HG03432 (cell line): ENCODE results near the gene NDST1.

Source experiments
- ATAC-seq: cut with Tn5 transposase; IDR thresholded peaks from one replicate; pipeline ENCODE4 v1.9.1; 2021; ENCODE audit warnings: mild to moderate bottlenecking, moderate library complexity; ENCODE audit not compliant: unreplicated experiment

The NDST1 gene

DNA sequence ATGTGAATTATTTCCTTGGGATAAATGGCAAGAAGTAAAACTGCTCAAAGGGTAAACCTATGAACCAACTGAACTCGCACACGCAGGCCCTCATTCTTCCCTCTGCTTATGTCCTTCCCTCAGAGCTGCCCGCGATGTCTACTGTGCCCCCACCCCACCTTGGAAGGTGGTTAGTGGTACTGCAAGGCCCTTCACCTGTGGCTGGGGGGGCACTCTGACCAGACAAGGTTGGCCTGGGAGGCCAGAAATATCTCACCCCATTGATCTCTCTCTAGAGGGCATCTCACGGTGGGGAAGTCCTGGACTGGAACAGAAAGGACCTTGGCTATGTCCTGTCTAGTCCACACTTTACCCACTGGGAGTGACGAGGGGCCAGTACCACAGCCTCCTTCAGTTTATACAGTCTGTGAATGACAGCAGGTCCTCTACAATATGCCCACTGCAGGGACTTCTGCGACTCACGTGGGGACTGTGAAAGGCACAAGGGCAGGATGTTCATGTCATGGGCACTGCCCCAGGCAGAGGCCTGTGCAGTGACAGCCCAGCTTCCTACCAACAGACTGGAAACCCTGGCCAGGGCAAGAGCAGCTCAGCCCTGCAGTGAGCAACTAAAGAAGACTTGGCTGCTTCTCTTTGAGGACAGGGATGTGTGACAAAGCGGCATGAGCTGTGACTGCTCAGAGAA, 75.8 kb downstream of the NDST1 start:
- no peak for ATAC-seq

DNA sequence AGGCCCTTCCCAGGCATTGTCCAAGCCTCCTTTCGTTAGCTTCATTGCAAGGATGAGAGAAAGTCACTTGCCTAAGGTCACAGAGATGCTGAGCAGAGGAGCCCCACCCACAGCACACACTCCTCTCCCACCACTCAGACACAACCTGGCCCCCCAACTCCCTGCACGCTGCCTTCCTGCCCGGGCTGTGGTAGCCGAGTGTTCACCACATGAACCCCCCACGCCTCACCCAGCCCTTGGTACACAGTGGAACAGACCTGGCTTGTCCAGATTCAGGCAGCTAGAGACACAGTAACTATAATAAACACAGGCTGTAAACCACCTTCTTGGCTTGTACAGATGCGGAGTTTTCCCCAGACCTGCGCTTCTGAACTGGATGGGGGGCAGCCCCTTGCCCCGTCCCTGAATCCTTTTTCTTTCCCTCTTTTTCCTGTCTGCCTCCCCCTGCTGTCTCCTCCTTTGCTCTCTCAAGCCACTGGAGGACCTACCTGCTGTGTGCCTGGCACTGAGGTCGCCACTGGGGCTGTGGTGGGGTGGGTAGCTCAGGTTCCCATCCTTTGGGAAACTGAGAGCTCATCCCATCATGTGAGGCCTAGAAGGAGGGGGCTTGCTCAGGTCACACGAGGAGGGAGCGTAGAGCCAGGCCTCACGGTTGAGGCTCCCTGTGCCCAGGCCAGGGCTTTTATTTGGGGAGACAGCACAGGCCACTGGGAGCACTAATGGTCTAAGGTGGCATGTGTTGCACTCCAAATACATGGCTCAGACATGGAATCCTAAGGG, 76.8 kb downstream of the NDST1 start:
- ATAC-seq = no peak

DNA sequence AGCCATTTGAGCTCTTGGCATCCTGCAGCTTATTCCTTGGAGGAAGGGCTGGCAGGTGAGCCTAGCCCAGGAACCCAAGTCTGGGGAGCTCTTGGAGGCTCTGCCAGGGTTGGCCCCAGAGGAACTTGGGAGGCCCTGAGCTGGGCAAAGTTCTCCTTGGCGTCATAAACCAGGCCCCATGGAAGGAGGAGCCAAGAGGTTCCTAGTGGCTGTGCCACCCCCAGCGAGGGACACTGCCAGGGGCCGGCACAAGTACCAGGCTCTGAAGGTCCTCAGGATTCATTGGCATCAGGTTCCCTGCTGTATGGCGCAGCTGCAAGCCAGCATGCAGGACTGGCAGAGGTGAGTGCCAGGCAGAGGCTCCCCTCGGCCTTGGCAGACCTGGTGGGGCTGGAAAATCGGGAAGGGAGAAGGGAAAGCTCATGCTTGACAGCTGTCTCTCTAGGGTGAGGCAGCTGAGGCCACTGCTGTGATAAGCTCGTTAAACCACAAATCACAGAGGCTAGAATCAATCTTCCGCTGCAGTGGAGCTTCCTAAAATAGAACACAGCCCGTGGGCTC, 77.9 kb downstream of the NDST1 start:
- ATAC-seq = no peak

DNA sequence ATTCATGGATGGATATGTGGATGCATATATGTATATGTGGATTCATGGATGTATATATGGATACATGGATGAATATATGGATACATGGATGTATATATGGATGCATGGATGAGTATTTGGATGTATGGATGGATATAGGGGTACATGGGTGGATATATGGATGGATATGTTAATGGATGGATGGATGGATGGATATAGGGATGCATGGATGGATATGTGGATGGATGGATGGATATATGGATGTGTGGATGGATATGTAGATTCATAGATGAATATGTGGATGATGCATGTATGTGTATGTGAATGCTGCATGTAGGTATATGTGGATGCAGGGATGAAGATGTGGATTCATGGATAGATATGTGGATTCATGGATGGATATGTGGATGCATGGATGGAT, 79.1 kb downstream of the NDST1 start:
- ATAC-seq = no peak

DNA sequence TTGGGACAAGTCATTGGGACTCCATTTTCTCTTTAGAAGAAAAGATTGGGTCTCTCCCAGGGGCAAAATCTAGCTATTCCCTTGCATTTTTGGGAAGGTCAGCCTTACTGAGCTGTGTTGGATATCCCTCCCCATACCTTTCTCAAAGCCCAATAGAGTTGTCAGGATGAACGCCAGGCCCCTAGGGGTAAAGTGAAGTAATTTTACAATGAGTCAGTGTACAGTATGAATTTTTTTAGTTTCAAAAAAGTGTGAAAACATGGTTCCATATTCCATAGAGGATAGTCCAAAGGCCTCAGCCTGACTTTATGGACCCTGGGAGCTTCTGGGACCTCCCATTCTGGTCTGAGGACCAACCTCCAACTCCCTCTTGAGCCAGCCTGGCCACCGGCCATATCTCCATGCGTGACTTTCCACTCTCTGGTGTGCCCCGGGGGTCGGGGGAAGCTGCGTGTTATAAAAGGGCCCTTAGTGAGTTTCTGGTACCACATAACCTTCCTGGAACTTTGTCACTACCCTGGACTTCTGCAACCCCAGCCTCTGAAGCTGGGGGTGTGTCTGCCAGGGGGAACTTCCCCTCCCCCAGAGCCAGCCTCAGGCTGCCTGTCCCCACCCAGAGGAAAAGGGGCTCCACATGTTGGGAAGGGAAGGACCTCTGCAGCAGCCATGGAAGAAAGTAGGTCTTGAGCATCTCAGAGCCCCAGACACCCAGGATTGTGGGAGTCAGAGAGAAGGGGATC, 80.1 kb downstream of the NDST1 start:
- ATAC-seq = no peak

DNA sequence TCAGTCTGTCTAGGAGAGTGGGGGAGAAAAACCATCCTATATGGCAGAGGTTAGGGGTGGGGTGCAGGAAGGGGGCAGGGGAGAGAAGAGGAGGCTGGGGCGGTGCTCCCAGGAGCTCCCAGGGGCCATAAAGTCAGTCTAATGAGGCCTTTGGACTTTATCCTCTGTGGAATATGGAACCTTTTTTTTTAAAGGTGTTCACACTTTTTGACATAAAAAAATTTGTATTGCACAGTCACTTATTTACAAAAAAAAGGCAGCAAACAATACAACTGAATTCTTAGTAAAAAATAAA, 80.6 kb downstream of the NDST1 start:
- no peak for ATAC-seq

DNA sequence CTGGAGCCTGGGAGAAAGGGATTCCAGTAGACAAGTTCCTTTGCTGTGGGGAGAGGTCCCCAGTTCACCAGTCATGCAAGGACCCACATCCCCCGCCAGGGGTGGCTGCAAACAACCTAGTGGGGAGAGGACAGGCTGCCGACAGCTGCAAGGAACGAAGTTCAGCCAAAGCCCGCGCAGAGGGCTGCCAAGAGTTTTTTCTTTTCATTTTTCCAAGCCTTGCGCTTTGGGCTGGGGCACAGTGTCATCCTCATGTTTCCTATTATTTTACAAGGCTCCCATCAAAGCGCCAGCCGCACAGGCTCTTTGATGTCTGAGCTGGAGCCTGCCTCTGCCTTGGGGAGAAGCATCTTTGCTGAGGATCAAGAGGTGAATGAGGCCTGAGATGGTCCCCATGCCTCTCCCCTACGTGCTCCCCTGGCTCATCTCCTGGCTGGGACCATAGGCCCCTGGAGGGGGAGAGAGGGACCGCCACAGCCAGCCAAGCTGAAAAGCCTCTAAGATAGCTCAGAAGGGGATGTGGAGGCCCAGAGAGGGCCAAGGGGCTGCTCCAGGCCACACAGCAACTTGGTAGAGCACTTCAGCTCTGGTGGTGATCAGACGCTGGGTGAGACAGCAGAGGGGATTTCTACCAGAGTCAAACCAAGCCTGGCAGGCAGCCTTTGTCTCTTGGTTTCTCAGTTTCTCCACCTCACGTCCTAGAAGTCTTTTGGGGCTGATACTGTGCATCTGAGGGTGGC, 82.1 kb downstream of the NDST1 start:
- ATAC-seq = peak; percentile 87

DNA sequence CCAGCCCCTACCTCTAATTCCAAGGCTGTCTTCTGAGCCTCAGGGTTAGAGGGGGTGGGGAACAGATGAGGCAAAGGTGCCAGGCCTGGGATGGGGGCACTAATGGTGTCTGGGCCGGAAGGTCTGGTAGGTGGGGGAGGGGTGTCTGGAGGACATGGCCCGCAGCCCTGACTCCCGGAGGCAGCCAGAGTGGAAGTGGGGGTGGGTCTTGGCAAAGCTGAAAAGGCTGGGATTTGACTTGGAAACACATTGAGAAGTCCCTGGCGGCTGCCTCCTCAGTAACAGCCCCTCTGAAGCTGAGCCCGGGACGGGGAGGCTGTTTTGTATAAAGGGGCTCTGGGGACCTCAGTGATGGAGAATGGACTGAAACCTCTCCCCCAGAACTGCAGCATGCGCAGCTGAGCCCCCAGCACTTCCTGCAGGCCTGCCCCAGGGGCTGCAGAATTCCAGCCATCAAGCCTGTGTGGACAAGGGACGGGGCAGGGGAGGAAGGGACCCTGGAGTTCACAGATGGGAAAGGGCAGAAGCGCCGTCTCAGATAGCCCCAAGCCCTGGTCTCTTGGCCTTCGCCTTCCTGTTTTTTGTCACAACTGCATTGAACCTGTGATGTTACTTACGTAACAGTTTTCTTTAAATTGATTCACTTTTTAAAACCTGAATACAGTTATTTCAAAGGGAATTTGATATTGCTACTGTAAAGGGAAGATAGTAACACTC, 83.2 kb downstream of the NDST1 start:
- ATAC-seq = no peak

DNA sequence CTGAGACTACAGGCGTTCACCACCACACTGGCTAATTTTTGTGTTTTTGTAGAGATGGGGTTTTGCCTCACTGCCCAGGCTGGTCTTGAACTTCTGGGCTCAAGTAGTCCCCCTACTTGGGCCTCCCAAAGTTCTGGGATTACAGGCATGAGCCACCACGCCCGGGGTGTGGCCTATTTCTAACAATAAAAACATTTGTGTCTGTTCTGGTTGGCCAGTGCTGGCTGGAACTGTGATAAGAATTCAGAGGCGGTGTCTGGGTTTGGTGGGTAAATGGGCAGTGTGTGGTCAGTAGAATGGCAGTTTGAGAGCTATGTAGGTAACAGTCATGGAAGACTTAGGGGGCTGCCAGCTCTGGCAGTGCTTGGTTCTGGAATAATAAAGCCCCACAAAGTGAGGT, 85.7 kb downstream of the NDST1 start:
- ATAC-seq = no peak

DNA sequence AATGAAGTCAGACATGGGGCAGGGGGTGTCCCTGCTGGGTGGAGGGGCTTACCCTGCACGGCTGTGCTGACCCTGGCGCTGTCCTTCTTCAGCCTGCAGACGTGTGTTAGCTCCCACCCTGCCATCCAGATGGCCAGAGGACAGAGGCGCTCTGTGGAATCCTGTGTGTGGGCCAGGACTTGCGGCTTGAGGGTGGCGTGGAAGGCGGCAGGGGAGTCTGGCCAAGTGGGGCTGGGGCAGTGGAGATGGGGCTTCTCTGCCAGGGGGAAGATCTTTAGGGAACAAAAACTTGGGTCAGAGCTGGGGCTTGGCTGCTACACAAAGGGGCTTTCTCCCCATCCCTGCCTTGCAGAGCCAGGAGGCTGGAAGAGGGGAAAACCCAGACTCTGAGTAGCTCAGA, 86.1 kb downstream of the NDST1 start:
- ATAC-seq = no peak

DNA sequence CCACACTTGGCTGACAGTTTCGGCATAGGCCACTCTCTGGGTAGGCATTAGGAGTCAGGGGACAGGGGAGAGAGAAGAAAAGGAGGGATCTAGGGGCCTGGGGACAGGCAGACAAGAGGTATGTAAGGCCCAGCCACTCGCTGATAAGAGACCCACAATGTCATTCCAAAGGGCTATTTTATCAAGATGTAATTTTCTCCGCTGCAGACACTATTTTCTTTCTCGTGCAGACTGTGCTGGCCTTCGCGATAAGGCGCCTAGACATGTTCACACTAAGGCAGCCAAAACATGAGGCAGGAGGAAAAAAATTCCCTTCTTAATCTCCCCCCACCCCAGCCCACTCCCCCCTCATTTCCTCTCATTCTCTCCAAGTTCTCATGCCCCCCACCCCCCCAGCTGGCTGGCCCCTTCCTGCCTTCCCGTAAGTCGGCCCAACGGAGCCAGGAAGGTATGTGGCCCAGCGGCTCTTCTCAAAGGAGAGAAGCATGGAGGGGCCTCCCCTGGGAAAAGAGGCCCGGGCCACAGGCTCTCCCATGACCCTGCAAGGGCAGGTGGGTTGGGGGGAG, 87.6 kb downstream of the NDST1 start:
- ATAC-seq = no peak

DNA sequence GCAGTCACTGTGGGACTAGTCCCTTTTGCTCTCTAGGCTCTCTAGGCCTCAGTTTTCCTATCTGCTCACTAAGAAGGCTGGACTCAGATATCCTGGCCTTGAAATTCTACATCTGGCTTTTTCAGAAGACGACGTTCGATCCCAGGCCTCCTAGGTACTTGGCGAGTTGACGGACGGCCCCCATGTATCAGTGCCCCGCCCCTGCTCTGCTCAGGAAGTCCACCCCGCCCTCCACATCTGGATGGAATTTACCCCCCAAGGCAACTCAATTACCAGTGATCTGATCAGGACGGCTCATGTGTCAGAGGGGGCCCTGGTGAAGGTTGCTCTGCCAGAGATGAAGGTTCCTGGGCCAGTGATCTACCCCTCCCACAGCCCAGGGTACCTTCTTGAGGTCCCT, 88.4 kb downstream of the NDST1 start:
- ATAC-seq = no peak

DNA sequence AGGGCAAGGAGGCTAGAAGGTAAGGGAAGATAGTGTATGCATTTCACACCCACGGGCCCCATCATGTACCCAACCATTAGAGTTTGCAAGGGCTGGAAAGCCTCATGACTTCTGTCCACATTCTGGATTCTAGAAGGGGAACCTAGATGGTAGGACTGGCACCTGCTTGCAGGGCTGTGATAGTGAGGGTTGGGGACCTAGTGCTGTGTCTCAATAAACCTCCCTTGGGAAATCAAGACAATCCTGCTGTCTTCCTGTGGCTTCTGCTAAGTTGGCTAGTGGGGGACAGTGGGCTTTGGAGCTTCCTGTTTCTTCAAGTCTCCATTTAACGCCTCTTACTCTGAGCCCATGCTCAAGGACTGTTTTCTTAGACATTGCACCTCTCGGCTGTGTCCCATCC, 88.9 kb downstream of the NDST1 start:
- ATAC-seq = no peak

DNA sequence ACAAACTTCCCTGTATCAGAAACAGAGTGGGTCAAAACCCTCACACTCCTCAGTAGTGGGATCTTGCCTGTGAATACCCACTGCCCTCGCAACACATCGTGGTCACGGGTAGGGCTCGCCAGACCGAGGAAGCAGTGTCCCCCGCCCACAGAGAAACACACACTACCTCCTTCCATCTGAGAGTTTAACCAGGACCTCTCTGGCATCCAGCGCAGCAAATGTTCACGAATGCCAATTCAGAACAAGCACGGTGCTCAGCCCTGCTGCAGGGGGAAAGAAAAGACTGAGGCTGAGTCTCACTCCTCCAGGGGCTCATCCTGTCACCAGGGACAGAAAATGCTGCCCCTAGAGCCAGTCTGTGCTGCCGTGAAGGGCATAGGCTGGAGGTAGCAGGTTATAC, 90.1 kb downstream of the NDST1 start:
- ATAC-seq = no peak

DNA sequence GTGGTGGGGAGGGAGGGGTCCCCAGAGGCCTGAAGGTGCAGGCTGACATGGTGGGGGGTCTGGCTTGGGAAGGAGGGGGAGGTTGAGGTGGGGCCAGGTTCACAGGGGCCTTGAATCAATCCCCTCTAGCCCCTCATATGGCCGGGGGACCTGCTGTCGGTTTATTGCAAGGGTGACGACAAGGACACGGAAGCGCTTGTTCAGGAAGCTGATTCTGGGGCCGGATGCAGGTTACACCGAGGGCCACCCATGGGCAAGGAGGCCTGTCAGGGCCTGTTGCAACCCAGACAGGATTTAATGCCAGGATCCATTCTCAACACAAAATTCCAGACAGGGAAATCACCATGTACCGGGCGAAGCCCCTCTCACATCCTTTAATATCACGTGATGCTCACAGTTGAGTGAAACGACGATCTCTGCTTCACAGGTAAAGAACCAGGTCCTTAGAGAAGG, 90.9 kb downstream of the NDST1 start:
- ATAC-seq = no peak

DNA sequence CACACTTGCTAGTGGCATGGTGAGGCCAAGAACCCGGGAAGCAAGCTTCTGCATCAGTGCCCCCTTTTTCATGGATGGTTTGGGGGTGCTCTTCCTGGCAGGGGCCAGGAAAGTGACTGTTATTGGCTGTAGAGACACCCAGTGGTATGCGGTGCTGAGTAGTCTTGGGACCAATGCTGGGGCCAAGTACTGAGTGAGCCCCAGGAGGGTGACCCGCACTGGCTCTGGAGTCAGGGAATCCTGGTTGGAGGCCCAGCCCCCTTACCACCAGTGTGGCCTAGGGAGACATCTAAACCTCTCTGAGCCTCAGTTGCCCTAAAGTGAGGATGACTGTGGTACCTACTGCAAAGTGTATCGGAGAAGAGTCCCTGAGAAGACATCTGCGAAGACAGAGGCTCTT, 91.3 kb downstream of the NDST1 start:
- no peak for ATAC-seq

DNA sequence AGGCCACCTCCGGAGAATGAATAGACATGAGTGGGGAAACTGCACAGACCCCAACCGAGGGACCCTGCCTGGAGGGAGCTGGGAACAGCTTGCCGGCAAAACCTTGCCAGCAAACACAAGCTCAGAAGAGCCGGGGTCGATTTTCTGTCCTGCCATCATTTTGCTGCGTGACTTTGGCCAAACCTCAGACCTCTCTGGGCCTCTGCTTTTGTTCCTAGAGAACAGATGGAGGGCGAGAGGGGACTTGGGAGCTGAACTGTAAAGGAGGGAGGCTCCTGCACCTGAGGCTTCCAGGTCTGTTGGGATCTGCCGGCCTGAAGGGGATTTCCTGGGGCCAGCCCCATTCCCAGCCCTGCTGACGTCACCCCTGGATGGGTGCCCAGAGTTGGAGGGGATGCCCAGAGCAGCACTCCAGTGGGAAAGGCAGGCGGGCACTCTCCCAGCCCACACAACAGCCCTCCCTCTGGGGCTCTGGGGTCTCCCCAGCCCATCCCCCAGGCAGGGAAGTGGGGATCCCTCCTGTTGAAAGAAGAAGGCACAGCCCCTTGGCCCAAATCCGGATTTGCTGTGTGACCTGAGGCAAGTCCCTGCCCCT, 92.1 kb downstream of the NDST1 start:
- ATAC-seq = no peak

DNA sequence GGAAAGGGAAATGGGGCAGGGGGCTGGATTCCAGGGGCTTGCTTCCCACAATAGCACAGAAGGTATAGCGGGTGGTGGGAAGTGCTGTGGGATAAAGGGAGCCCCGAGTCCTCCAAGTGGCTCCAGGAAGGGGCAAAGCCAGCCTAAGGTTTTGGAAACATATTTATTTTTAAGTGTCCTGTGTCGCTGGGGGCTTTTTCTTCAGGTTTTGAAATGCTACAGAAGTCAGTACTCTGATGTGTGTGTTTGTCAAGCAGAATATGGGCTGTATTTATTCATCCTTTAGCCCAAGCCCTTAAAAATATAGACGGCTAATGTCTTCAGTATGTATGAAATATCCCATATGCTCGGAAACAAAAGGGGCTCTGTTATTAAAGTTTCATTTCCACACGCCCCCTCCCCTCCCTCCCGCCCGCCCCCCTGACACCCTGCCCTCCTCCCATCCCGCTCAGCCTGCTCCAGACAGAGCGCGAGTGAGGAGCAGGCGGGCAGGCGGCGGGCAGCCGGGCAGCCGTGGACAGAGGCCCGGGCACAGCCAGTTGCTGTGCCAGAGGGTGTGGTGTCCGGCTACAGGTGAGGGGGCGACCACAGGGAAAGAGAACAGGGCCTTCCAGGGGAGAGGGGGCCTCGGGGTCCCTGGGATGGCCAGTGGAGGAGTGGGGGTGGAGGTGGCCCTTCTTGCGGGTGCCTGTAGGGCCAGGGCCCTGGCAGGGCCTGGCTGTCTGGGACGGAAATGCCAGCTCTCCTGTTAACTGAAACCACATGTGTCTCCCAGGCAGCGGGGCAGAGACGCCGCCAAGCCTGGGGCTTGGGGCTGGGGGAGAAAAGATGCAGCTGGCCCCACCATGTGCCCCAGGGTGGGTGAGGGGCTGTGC, 92.9 kb downstream of the NDST1 start:
- no peak for ATAC-seq
